SK-MEL-5 (cell line): ENCODE data around the gene IL1RAP. TPM values are rescaled to one million over a fixed set of nuclear protein-coding genes. Genes with fewer than 3 reads are reported as not detected.
A peak's percentile ranks its signal among the peaks of the same experiment; 100 is the strongest.

Experiments
- DNase-seq: peaks from one replicate; pipeline ENCODE4 v3.0.0-alpha.2; 2016; ENCODE audit warnings: low read depth, low spot score
- in situ Hi-C: cut with HindIII; loops from 2 replicates; pipeline ENCODE4 v1.10.0; 2016; ENCODE audit warnings: low sequenced_read_pairs, high pct_unique_total_duplicates, low pct_unique_long_range_greater_than_20kb
- total RNA-seq: library from RNA; depleted of rRNA; stranded (reverse); fragments of >200 nt; shearing (Covaris generic); gene quantifications from 2 replicates; pipeline ENCODE4 v1.2.3, GENCODE V29; 2014

Gene IL1RAP
- total RNA-seq, 1 experiment from 2014 or later = 514 TPM

GRCh38 chr3:190532731-190533203, 18.9 kb downstream of the IL1RAP start:
- in situ Hi-C loops = no loop called here
- DNase-seq = no peak

DNA sequence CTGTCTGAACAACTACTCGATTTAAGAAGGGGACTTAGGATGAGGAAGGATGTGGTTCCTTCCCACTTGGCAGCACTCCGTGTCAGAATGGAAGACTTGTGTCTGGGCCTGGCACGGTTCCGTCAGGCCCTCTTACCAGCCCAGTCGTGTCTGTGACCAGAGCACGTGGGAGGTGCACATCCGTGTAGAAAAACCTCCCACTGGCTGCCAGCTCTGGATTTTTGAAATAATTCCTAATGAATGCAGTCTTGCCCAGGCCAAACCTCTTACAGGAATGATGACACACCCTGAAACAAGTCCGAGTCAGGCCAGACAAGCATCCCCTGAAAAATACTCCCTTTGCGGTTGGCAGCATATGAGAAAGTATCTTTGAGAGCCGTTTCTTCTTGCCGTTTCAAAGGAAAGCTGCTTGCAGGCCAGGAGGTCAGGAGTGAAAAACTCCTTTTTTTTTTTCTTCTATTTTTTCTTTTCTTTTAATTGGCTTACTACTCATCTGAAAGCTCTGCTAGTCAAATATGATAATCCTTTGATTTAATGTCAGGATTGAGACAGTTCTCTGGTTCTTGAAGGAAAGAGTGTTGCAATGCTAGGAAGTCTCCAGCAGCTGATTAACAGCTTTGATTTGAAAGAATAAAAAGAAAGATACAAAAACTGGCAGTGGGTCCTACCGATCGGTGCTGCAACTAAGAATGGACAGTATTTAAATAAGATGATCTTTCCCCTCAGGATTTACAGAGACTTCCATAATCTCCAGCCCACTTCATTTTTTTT, 19.8 kb downstream of the IL1RAP start:
- peak; percentile 94 for DNase-seq
- in situ Hi-C loops = no loop called here

- DNase-seq = no peak
- in situ Hi-C loops = no loop called here
Measured at GRCh38 chr3:190534386-190534785, 20.5 kb downstream of the IL1RAP start.

DNA sequence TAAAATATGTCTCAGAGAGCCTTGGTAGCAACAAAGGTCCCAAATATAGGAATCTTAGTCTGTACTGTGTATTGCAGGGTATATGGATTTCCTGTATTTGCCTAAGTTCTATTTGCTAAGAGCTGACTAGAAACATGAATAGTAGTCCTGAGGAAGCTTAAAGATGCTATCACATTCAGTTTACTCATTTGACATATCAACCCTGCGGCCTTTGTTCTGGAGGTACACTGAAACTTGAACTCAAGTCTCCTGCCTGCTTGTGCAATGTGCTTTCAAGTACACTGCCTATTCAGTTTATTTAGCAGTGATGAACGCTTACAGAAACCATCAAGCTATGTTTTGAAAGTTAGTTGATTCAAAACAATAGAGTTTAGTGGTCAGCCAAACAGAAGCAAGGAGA, 21.1 kb downstream of the IL1RAP start:
- in situ Hi-C loops = no loop called here

GRCh38 chr3:190537146-190537545, 23.3 kb downstream of the IL1RAP start:
- DNase-seq = no peak
- in situ Hi-C loops = no loop called here

More for the DNA sequence above, 21.1 kb downstream of the IL1RAP start:
- DNase-seq = peak; percentile 61

GRCh38 chr3:190538288-190538687, 24.4 kb downstream of the IL1RAP start:
- DNase-seq = no peak
- in situ Hi-C loops = no loop called here

GRCh38 chr3:190539526-190539925, 25.6 kb downstream of the IL1RAP start:
- in situ Hi-C loops = no loop called here

DNA sequence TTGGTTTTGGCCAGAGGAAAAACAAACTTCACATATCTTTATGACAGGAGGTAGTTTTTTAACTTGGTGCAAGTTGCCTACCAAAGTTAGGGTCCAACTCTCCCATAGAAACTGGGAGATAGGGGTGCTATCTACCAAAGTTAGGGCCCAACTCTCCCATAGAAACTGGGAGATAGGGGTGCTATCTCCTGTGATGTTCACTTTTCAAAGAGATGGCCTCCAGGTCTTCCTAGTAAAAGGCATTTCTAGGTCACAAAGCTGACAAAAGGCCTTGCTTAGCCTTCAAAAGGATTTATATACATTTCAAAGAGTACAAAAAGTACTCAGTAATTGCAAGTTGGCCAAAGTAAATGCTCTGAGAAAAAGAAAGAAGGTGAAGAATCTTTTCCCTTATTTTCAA, 27.1 kb downstream of the IL1RAP start:
- DNase-seq = no peak
- in situ Hi-C loops = no loop called here

More at GRCh38 chr3:190539526-190539925, 25.6 kb downstream of the IL1RAP start:
- DNase-seq = no peak

- in situ Hi-C loops = no loop called here
- DNase-seq = no peak
Measured at GRCh38 chr3:190541560-190541959, 27.7 kb downstream of the IL1RAP start.

- in situ Hi-C loops = no loop called here
Measured at GRCh38 chr3:190542846-190543245, 29.0 kb downstream of the IL1RAP start.

DNA sequence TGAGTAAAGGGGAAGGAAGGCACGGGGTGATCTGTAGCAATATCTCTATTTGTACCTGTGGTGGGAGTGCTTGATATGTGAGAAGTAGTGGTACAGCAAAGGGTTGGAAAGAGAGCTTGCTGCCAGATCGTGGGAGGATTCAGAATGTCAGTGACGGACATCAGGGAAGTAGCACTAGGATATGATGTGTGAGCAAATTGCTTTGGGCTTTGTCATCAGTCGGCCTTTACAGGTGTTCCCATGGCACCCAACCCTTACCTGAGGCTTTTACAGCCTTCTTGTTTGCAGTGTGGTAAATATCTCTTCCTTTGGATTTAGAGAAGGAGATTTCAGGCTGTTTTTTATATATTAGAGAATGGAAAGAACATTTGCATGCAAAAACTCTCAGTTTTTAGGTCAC, 29.8 kb downstream of the IL1RAP start:
- in situ Hi-C loops = no loop called here

More at GRCh38 chr3:190542846-190543245, 29.0 kb downstream of the IL1RAP start:
- DNase-seq = no peak

DNA sequence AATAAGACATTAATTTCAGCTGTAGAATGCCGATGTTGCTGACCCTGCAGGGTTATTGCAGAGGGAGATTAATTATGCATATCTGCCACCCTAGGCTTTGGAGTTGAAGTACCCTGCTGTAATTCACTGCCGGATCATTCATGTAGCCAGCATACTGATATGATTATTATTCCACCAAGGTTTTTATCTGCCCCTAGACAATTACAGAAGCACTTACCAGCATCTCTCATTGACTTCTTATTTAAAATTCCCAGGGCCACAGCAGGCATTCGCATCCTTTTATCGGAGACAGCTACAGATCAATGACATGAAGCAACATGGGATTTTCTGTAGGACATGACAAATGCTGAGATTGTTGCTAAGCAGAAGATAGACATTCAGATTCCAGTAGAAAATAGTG, 31.3 kb downstream of the IL1RAP start:
- in situ Hi-C loops = no loop called here
- no peak for DNase-seq

More for the DNA sequence above, 29.8 kb downstream of the IL1RAP start:
- DNase-seq = no peak

DNA sequence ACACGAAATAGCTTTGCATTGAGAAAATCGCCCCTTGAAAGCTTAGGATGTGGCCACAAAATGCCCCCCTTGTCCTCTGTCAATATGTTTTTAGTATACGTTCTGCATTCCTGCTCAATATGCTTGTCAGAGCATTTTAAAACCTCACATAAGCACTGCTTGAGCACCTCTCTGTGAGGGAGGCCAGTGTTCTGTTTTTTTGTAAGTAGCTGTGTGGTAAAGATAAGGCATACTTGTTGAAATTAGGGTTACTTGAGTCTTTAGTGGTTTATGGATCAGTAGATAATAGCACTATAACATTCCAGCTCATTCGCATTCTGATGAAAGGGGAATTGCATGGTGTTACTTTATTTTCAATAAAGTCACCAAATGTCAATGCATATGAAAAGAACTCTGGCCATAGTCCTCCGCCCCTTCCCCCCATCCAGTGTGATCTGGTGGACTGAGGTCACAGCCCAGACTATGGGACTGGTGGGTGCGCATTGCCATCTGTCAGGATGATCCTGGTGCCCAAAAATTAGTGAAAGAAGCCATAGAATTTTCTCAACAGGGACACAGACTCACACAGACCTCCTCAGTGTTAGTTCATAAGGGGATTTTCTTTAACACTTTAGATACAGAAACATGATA, 33.1 kb downstream of the IL1RAP start:
- in situ Hi-C loops = no loop called here
- DNase-seq = no peak

DNA sequence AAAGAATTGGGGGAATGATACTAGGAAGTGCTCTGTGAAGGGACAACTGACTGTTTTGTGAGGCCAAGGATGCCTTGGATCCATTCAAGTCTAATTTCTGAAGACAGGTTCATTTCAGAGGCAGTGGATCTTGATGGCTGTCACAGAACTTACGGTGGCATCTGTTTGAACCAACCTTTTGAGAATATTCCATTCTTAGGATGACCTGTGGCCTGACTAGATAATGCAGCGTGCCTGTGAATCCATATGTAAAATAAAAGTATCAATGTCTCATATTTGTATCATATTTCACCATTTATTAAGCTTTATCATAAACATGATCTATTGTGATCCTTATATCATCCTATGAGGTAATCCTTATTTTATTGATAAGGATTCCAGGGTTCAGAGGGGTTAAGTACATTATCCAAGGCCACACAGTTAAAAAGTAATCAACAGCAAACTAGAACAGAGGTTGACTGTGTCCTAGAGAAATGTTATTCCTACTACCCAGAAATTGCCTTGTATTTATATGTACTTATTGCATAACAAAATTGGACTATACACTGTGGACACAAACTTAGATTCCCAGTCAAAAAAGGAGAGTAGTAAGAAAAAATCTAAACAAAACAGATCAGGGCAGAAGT, 34.3 kb downstream of the IL1RAP start:
- DNase-seq = no peak
- in situ Hi-C loops = no loop called here

DNA sequence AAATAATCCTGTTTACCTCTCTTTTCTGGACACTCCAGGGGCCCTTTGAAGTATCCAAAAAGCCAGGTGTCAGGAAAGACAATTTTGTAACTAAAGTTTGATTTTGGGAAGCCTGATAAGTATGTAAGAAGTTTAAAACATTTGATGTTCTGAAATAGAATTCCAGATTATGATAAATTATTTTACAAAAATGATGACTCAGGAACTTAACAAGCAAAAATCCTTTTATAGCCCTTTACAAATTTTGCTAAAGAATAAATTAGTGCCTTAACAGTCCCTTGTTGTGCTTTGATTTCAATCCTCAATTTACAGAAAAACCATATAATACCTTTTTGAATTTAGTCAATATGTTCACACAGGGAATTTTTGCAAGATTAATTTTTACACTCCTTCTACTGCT, 38.1 kb downstream of the IL1RAP start:
- in situ Hi-C loops = no loop called here
- no peak for DNase-seq

GRCh38 chr3:190552969-190553759, 39.3 kb downstream of the IL1RAP start:
- DNase-seq = no peak
- in situ Hi-C loops = no loop called here

- in situ Hi-C loops = no loop called here
- DNase-seq = peak; percentile 54
Measured at GRCh38 chr3:190554197-190554596, 40.3 kb downstream of the IL1RAP start.

GRCh38 chr3:190556351-190556750, 42.5 kb downstream of the IL1RAP start:
- in situ Hi-C loops = no loop called here
- DNase-seq = no peak
